Stimulated activated CD4-positive, alpha-beta T cell treated with anti-CD3 and anti-CD28 coated beads, Interleukin-2, amount 100 ng/mL, for 4 hours (primary cell): ENCODE measurements around the gene HTR3A.
"Not testable (repeated sequence)": the region's sequence is repeated elsewhere in the genome, so short reads cannot be mapped to it uniquely, and the experiment has no call there.

ENCODE experiments used
- DNase-seq: peaks from one replicate; pipeline ENCODE4 v3.0.0-alpha.2; 2020; ENCODE audit warnings: low read depth

Gene HTR3A

GRCh38 chr11:113974741-113975470 lies at the start of gene HTR3A:
HTR3A (plus strand) TSS chr11:113975108; CDS start chr11:113975326, 218 bp downstream.
- no peak for DNase-seq

- DNase-seq = no peak
Observed at GRCh38 chr11:113926273-113927197, 48.4 kb upstream of the HTR3A start.

- no peak for DNase-seq
Observed at GRCh38 chr11:113928311-113928710, 46.6 kb upstream of the HTR3A start.

- DNase-seq = no peak
Observed at GRCh38 chr11:113932788-113933187, 42.1 kb upstream of the HTR3A start.

GRCh38 chr11:113934193-113934592 lies 40.7 kb upstream of the HTR3A start:
- DNase-seq = not testable (repeated sequence)

- no peak for DNase-seq
Observed at GRCh38 chr11:113934761-113935160, 40.1 kb upstream of the HTR3A start.

- DNase-seq = no peak
Observed at GRCh38 chr11:113935858-113936257, 39.0 kb upstream of the HTR3A start.

GRCh38 chr11:113937918-113938317 lies 37.0 kb upstream of the HTR3A start:
- DNase-seq = no peak

- DNase-seq = no peak
Observed at GRCh38 chr11:113942256-113942655, 32.7 kb upstream of the HTR3A start.

GRCh38 chr11:113946162-113946561 lies 28.7 kb upstream of the HTR3A start:
- DNase-seq = not testable (repeated sequence)

- DNase-seq = no peak
Observed at GRCh38 chr11:113947994-113948393, 26.9 kb upstream of the HTR3A start.

- DNase-seq = no peak
Observed at GRCh38 chr11:113949891-113950290, 25.0 kb upstream of the HTR3A start.

- DNase-seq = no peak
Observed at GRCh38 chr11:113951537-113951936, 23.4 kb upstream of the HTR3A start.

- DNase-seq = no peak
Observed at GRCh38 chr11:113952070-113952469, 22.8 kb upstream of the HTR3A start.

GRCh38 chr11:113952588-113952987 lies 22.3 kb upstream of the HTR3A start:
- DNase-seq = no peak

GRCh38 chr11:113954235-113954634 lies 20.7 kb upstream of the HTR3A start:
- no peak for DNase-seq

GRCh38 chr11:113956986-113957385 lies 17.9 kb upstream of the HTR3A start:
- no peak for DNase-seq

- DNase-seq = no peak
Observed at GRCh38 chr11:113960702-113961330, 14.1 kb upstream of the HTR3A start.

GRCh38 chr11:113967361-113967760 lies 7.5 kb upstream of the HTR3A start:
- DNase-seq = no peak

GRCh38 chr11:113971506-113972195 lies 3.3 kb upstream of the HTR3A start:
- DNase-seq = no peak

- no peak for DNase-seq
Observed at GRCh38 chr11:113977071-113977490, 2.2 kb downstream of the HTR3A start.

GRCh38 chr11:113977701-113978100 lies 2.8 kb downstream of the HTR3A start:
- DNase-seq = no peak
